B cell (primary cell): ENCODE measurements around the gene PPP4R1. TPM values are rescaled to one million over a fixed set of nuclear protein-coding genes. Genes with fewer than 3 reads are reported as not detected.

ENCODE experiments used
- ATAC-seq: fragments of 200-7000 bp; cut with Tn5 transposase; one replicate; pipeline ENCODE4 v1.10.0; 2021; ENCODE audit warnings: low read depth, mild to moderate bottlenecking, moderate number of reproducible peaks, moderate library complexity
- CTCF ChIA-PET: fragments of 350-600 bp; sonication (Branson Sonifier 250); formaldehyde crosslinking; loops from one replicate; lab custom pipeline; 2021; ENCODE audit warnings: antibody characterized with exemption, inconsistent platforms; lab: Charles Lee
- POLR2A ChIA-PET: fragments of 350-600 bp; sonication (Branson Sonifier 250); formaldehyde crosslinking; loops from one replicate; lab custom pipeline; 2021; ENCODE audit warnings: antibody characterized with exemption; lab: Charles Lee
- DNase-seq: peaks from one replicate; pipeline ENCODE4 v3.0.0; 2013
- H2AFZ ChIP-seq: 2 replicates; pipeline ENCODE4 v1.6.1; 2012; ENCODE audit warnings: mild to moderate bottlenecking, low read depth, low read length; ENCODE audit not compliant: insufficient read depth, poor library complexity, severe bottlenecking
- H3K27ac ChIP-seq, 2 donors: 1 replicate in 1 of 2; 2 replicates in 1 of 2; pipeline ENCODE4 v1.5.1; 2012 to 2013; ENCODE audit warnings: low read length in 2 of 2, mild to moderate bottlenecking in 2 of 2, moderate library complexity in 1 of 2
- H3K27me3 ChIP-seq, 4 experiments: fragments of 200-600 bp in 1 of 4; sonication (generic) in 1 of 4; replicated peaks in 1 of 4; 1 replicate in 2 of 4; 2 replicates in 2 of 4; pipeline versions ENCODE4 v1.6.1 to v1.7.0; 2013 to 2016; ENCODE audit warnings: low read length in 3 of 4, mild to moderate bottlenecking in 2 of 4, mixed read lengths in 1 of 4, moderate library complexity in 1 of 4; ENCODE audit not compliant: insufficient read depth in 4 of 4, control insufficient read depth in 3 of 4; ENCODE audit errors: control extremely low read depth in 1 of 4
- H3K36me3 ChIP-seq, 2 experiments: replicated peaks in 1 of 2; 1 replicate in 1 of 2; 2 replicates in 1 of 2; pipeline versions ENCODE4 v1.6.1 to v1.7.1; 2013; ENCODE audit warnings: low read length in 1 of 2; ENCODE audit not compliant: insufficient read depth in 2 of 2, control insufficient read depth in 1 of 2; ENCODE audit errors: control extremely low read depth in 1 of 2, extremely low read depth in 1 of 2
- H3K4me1 ChIP-seq, 2 donors: fragments of 200-600 bp in 1 of 2; sonication (generic) in 1 of 2; 1 replicate in 1 of 2; 2 replicates in 1 of 2; pipeline versions ENCODE4 v1.5.1 to v1.6.1; 2013 to 2017; ENCODE audit warnings: low read length in 2 of 2; ENCODE audit not compliant: control insufficient read depth in 2 of 2, insufficient read depth in 2 of 2
- H3K4me2 ChIP-seq: replicated peaks from 2 replicates; pipeline ENCODE3; 2012; ENCODE audit warnings: mild to moderate bottlenecking, low read depth, low read length; ENCODE audit not compliant: poor library complexity, severe bottlenecking
- H3K4me3 ChIP-seq, 5 experiments: fragments of 200-600 bp in 1 of 5; sonication (generic) in 1 of 5; 1 replicate in 3 of 5; 2 replicates in 2 of 5; pipeline versions ENCODE4 v1.5.1 to v1.7.0; 2011 to 2016; ENCODE audit warnings: low read length in 4 of 5, mild to moderate bottlenecking in 4 of 5, low read depth in 2 of 5, control low read depth in 1 of 5, moderate library complexity in 1 of 5; ENCODE audit not compliant: insufficient read depth in 1 of 5; ENCODE audit errors: control extremely low read depth in 1 of 5, extremely low read depth in 1 of 5
- H3K79me2 ChIP-seq: fragments of 200-600 bp; sonication (generic); one replicate; pipeline ENCODE4 v1.6.0; 2016; ENCODE audit warnings: low read length; ENCODE audit not compliant: control insufficient read depth, insufficient read depth
- H3K9ac ChIP-seq: fragments of 200-600 bp; sonication (generic); 2 replicates; pipeline ENCODE4 v1.6.1; 2017; ENCODE audit warnings: mild to moderate bottlenecking, low read length, moderate library complexity
- H3K9me3 ChIP-seq, 3 donors: one replicate each; pipeline versions ENCODE4 v1.6.1 to v1.7.1; 2013; ENCODE audit warnings: low read length in 2 of 3; ENCODE audit not compliant: control insufficient read depth in 2 of 3, insufficient read depth in 1 of 3; ENCODE audit errors: control extremely low read depth in 1 of 3
- H4K20me1 ChIP-seq: 2 replicates; pipeline ENCODE4 v1.6.0; 2012; ENCODE audit warnings: mild to moderate bottlenecking, low read length; ENCODE audit not compliant: insufficient read depth, control insufficient read depth, poor library complexity, severe bottlenecking
- H3K27ac Mint-ChIP-seq: one replicate; pipeline ENCODE4 v1.8.0; 2021; ENCODE audit warnings: mixed read lengths
- H3K27me3 Mint-ChIP-seq: one replicate; pipeline ENCODE4 v1.8.0; 2021; ENCODE audit warnings: mixed read lengths
- H3K4me1 Mint-ChIP-seq: one replicate; pipeline ENCODE4 v1.8.0; 2021; ENCODE audit warnings: mixed read lengths
- H3K4me3 Mint-ChIP-seq: one replicate; pipeline ENCODE4 v1.8.0; 2021; ENCODE audit warnings: mixed read lengths
- H3K9me3 Mint-ChIP-seq: one replicate; pipeline ENCODE4 v1.8.0; 2022; ENCODE audit warnings: mixed read lengths; ENCODE audit not compliant: insufficient read depth
- CTCF ChIP-seq: fragments of 200-600 bp; IDR thresholded peaks from one replicate; pipeline ENCODE4 v1.8.0; 2022; ENCODE audit warnings: antibody characterized with exemption, mild to moderate bottlenecking
- EZH2 ChIP-seq: IDR thresholded peaks from 2 replicates; pipeline ENCODE4 v1.6.1; 2012; ENCODE audit warnings: borderline replicate concordance, low read depth, mild to moderate bottlenecking, moderate library complexity, low read length; ENCODE audit not compliant: insufficient read depth, poor library complexity, severe bottlenecking
- WGBS: methylation state at CpG from one replicate; pipeline ENCODE4 v1.1.5; 2013; ENCODE audit warnings: missing lambda C conversion rate; ENCODE audit not compliant: insufficient coverage; 5-methylcytosine and 5-hydroxymethylcytosine counted together
- intact Hi-C: fragments of 100-400 bp; cut with micrococcal nuclease; formaldehyde crosslinking; loops from one replicate; pipeline ENCODE4 v1.10.0; 2022
- polyA plus RNA-seq: library from polyadenylated mRNA; depleted of rRNA; stranded (reverse); fragments of >200 nt; gene quantifications from 2 replicates; pipeline ENCODE4 v1.2.3, GENCODE V29; 2012
- total RNA-seq, 2 donors: library from RNA; stranded (reverse); fragments of 120-200 nt in 1 of 2; gene quantifications; 1 replicate in 1 of 2; 2 replicates in 1 of 2; pipeline versions ENCODE4 v1.2.3 to v1.2.4, GENCODE V29; 2013 to 2022

The PPP4R1 gene
- total and polyA plus RNA-seq, 2 donors (not counting 1 experiment from before 2014, with no cell fraction given) = 33.4 to 57.1 TPM

GRCh38 chr18:9578306-9578705 is 36.1 kb downstream of the PPP4R1 start:
- Histone ChIP-seq H4K20me1 (no peaks in the 10 kb centered on the region), H3K4me1 (no peaks in the 10 kb centered on the region), H3K9me3 (peaks cover 0 to 5% (median 0%) of the 10 kb centered on the region in 3 donors), H3K36me3 (peaks cover 13 to 35% of the 10 kb centered on the region in 2 experiments), H3K79me2 (no peaks in the 10 kb centered on the region), H3K27ac (no peak overlapping the region), H3K9ac (no peak overlapping the region), H2AFZ (no peak overlapping the region), H3K27me3 (no peaks in the 10 kb centered on the region), H3K4me3 (no peak overlapping the region), H3K4me2 (no peak overlapping the region)
- H3K4me1 Mint-ChIP-seq = no peaks in the 10 kb centered on the region
- intact Hi-C loops = no loop called here
- no peak for TF ChIP-seq EZH2
- DNase-seq (no peak), ATAC-seq (no peak)
- POLR2A ChIA-PET = no interaction called here
- no peak overlapping the region for H3K27ac Mint-ChIP-seq
- H3K4me3 Mint-ChIP-seq = no peak overlapping the region
- peaks cover 7% of the 10 kb centered on the region for H3K9me3 Mint-ChIP-seq
- CTCF ChIA-PET = no interaction called here
- H3K27me3 Mint-ChIP-seq = no peaks in the 10 kb centered on the region

GRCh38 chr18:9577361-9577760 is 37.0 kb downstream of the PPP4R1 start:
- no peak for TF ChIP-seq EZH2
- TF ChIP-seq CTCF = no peak
- CTCF ChIA-PET = no interaction called here
- H3K79me2 ChIP-seq = no peaks in the 10 kb centered on the region
- Mint-ChIP-seq H3K9me3 (peaks cover 4% of the 10 kb centered on the region), H3K27me3 (no peaks in the 10 kb centered on the region), H3K4me1 (no peaks in the 10 kb centered on the region), H3K4me3 (no peak overlapping the region), H3K27ac (no peak overlapping the region)
- POLR2A ChIA-PET = no interaction called here
- no peak for DNase-seq
- H4K20me1 ChIP-seq = no peaks in the 10 kb centered on the region
- 96% methylated on average over 9 of the region's 9 CpGs for WGBS
- H3K9me3 ChIP-seq = peaks cover 0 to 3% (median 0%) of the 10 kb centered on the region in 3 donors
- no peak overlapping the region for H3K27ac ChIP-seq
- no peak overlapping the region for H3K4me3 ChIP-seq
- no peak for ATAC-seq
- no peak overlapping the region for H3K9ac ChIP-seq
- H3K4me2 ChIP-seq = no peak overlapping the region
- intact Hi-C loops = no loop called here
- H3K4me1 ChIP-seq = no peaks in the 10 kb centered on the region
- H3K36me3 ChIP-seq = peaks cover 9 to 28% of the 10 kb centered on the region in 2 experiments
- no peaks in the 10 kb centered on the region for H3K27me3 ChIP-seq
- H2AFZ ChIP-seq = no peak overlapping the region
